ENCODE measurements around the gene SELPLG. TPM values are rescaled to one million over a fixed set of nuclear protein-coding genes. Genes with fewer than 3 reads are reported as not detected.
"Not testable (repeated sequence)": the region's sequence is repeated elsewhere in the genome, so short reads cannot be mapped to it uniquely, and the experiment has no call there.

SELPLG gene
- total RNA-seq, 1 donor from 2014 or later, result 4.2 TPM

- peak; percentile 56 for DNase-seq
Observed at GRCh38 chr12:108587826-108588225, 45.9 kb downstream of the SELPLG start.

- no peak for DNase-seq
Observed at GRCh38 chr12:108586306-108586705, 47.4 kb downstream of the SELPLG start.

GRCh38 chr12:108585864-108586263 lies 47.8 kb downstream of the SELPLG start:
- no peak for DNase-seq

GRCh38 chr12:108584456-108585065 lies 49.1 kb downstream of the SELPLG start:
- DNase-seq, result no peak

GRCh38 chr12:108583991-108584390 lies 49.7 kb downstream of the SELPLG start:
- DNase-seq, result peak; percentile 66

- DNase-seq, result no peak
Observed at GRCh38 chr12:108582978-108583770, 50.5 kb downstream of the SELPLG start.

DNA sequence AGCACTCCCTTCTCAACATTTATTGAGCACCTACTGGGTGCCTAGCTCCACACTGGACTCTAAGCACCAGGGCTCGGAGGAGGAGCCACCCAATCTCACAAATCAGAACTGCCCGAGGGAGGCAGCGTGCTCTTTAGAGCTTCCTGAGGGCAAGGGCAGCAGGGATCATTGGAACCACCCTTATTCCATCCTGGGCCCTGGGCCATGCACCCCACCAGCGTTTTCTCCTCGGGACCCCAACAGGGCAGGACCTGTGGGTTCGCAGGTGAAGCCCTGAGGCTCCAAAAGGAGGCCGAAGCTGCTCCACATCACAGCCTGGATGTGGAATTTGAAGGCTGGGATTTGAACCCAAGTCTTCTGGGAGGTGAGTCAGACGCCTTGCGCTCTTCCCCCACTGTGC lies 51.2 kb downstream of the SELPLG start:
- no peak for DNase-seq

DNA sequence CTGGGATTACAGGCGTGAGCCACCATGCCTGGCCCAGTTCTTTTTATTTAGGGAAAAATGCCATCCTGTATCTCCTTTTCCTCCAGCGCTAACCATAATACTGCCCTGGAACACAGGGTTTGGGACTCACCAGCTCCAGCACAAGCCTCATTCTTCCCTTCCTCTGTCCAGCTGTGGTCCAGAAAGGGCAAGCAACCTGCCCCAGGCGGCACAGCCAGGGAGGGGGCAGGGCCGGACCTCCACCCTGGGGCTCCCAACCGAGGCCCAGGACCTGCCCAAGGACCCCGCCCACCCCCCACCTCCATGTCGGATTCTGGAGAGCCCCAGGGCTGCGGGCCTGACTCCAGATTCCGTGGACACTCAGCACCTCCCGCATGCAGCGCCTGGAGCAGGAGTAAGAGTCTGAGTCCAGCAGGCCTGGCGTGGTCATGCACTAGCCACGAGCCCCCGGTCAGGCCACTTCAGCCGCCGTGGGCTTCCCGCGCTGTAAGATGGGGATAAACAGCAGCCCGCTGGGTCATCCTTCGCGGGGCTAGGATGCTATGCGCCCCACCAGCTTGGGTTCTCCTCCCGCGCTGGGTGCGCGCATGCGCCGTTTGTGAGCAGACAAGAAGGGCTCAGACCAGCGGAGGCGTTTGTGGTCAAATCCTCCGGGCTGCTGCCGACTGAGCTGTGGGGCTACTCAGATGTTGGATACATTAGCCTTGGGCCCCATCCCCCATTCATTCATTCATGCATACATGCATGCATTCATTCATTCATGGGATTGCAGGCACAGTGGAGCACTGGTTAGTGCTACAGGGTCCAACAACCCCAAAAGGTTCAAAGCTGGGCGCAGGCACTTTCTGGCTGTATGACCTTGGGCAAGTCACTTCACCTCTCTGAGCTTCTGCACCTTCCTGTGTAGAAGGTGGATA lies 52.1 kb downstream of the SELPLG start:
- DNase-seq, result no peak

- DNase-seq, result peak; percentile 16
Observed at GRCh38 chr12:108580531-108580930, 53.2 kb downstream of the SELPLG start.

DNA sequence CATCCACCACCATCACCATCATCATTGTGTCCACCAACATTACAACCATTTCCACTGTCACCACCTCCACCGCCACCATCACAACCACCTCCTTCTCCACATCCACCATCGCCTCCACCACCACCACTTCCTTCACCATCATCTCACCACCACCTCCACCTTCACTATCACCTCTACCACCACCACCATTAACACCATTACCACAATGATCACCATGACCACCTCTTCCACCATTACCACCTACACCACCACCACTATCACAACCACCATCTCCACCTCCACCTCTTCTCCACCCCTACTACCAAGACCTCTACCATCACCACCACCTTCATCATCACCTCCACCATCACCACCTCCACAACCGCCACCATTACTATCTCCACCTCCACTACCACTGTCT lies 54.9 kb downstream of the SELPLG start:
- no peak for DNase-seq

DNA sequence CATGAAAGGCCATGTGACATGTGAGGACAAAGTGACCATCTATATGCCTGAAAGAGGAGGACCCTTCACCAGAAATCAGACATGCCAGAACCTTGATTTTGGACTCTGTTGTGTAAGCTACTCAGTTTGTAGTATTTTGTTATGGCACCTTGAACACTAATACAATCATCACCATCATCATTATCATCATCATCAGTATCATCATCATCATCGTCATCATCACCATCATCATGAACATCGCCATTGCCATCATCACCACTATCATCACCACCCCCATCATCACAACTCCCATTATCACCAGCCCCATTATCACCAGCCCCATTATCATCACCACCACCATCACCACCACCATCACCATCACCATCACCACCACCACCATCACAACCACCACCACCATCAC lies 55.4 kb downstream of the SELPLG start:
- no peak for DNase-seq

- DNase-seq, result no peak
Observed at GRCh38 chr12:108577458-108577857, 56.2 kb downstream of the SELPLG start.

- no peak for DNase-seq
Observed at GRCh38 chr12:108576660-108577234, 56.9 kb downstream of the SELPLG start.

DNA sequence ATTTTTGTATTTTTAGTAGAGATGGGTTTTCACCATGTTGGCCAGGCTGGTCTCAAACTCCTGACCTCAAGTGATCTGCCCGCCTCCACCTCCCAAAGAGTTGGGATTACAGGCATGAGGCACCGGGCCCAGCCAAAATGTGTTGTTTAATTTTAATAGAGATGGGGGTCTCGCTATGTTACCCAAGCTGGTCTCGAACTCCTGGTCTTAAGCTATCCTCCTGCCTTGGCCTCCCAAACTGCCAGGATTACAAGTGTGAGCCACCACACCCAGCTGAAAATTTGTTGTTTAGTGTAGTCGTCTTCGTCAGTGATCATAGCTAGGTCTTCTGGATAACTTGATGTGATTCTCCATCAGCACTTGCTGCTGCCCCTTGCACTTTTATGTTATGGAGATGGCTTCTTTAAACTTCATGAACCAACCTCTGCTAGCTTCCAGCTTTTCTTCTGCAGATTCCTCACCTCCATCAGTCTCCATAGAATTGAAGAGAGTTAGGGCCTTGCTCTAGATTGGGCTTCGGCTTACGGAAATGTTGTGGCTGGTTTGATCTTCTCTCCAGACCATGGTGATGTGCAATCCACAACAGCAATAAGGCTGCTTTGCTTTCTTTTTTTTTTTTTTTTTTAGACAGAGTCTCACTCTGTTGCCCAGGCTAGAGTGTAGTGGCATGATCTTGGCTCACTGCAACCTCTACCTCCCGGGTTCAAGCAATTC lies 58.3 kb downstream of the SELPLG start:
- no peak for DNase-seq

DNA sequence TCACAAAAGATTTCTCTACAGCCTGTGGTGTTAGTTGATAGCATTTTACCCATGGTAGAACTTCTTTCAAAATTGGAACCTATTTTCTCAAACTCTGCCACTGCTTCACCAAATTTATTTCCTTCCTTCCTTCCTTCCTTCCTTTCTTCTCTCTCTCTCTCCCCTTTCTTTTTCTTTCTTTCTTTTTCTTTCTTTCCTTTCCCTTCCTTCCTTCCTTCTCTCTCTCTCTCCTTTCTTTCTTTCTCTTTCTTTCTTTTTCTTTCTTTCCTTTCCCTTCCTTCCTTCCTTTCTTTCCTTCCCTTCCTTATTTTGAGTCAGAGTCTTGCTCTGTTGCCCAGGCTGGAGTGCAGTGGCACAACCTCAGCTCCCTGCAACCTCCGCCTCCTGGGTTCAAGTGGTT lies 59.4 kb downstream of the SELPLG start:
- DNase-seq, result not testable (repeated sequence)

DNA sequence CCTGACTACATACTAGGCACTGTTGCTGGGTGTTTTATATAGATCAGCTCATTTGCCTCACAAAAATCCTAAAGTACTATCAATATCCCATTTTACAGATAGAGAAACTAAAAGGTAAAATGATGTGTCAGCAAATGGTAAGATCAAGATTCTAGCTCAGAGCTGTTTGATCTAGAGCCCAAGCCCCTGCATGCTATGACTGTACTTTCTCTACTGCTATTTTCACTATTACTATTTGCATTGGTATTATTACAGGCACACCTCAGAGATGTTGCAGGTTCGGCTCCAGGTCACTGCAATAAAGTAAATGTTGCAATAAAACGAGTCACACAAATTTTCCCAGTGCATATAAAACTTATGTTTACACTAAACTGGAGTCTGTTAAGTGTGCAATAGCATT lies 60.4 kb downstream of the SELPLG start:
- no peak for DNase-seq

DNA sequence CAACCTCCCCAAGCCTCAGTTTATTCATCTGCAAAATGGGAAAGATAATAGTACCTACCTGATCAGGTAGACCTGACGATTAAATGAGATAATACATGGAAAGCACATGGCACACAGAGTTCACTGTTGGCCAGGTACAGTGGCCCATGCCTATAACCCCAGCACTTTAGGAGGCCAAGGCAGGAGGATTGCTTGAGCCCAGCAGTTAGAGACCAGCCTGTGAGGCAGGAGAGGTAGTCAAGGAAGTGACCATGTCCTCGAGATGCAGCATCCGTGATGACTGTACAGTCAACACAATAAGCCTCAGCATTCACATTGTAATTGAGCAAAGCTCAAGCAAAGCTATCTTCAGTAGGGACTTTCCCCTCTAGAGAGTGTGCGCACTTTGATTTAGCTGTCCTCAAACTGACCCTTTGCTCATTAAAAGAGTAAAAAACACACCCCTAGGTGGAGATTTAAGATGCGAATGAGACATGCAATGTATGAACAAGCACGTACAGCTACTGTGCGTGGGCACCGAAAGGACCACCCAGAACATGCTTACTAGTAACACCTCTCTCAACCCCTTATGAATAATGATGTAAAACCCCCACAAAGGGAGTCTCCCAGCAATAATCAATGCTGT lies 61.4 kb downstream of the SELPLG start:
- DNase-seq, result no peak
